Measurements from ENCODE around the gene STX11.

Gene STX11

GRCh38 chr6:144170044-144170443, 19.7 kb downstream of the STX11 start:
- Histone ChIP-seq H3K9ac (ENCODE audit: low read depth, low read length) (no peak overlapping the region), H3K79me2 (ENCODE audit: insufficient read depth, low read length) (no peaks in the 10 kb centered on the region), H3K4me1 (ENCODE audit: insufficient read depth, low read length) (no peaks in the 10 kb centered on the region), H3K4me3 (ENCODE audit: low read depth in 1 of 2, low read length in 2 of 2) (no peak overlapping the region), H3K4me2 (ENCODE audit: insufficient read depth, low read length) (no peak overlapping the region), H2AFZ (ENCODE audit: low read depth, low read length) (no peak overlapping the region), H3K27me3 (ENCODE audit: insufficient read depth, low read length, poor library complexity) (no peaks in the 10 kb centered on the region), H4K20me1 (ENCODE audit: insufficient read depth, low read length) (no peaks in the 10 kb centered on the region), H3K27ac (ENCODE audit: low read length) (no peak overlapping the region), H3K36me3 (ENCODE audit: insufficient read depth, low read length) (no peaks in the 10 kb centered on the region), H3K9me3 (ENCODE audit: insufficient read depth, low read length, severe bottlenecking) (no peaks in the 10 kb centered on the region)
- no peak for ATAC-seq (ENCODE audit: insufficient read depth, low read depth)
- no peak for TF ChIP-seq CTCF (IDR thresholded peaks at IDR 0.05; ENCODE audit: borderline replicate concordance, extremely low read depth, low read length, poor library complexity, severe bottlenecking)
- TF ChIP-seq EZH2 (IDR thresholded peaks at IDR 0.05; ENCODE audit: borderline replicate concordance, low read depth, low read length, severe bottlenecking) = no peak
- no peak for DNase-seq

GRCh38 chr6:144171406-144171805, 21.1 kb downstream of the STX11 start:
- Histone ChIP-seq H3K36me3 (ENCODE audit: insufficient read depth, low read length) (no peaks in the 10 kb centered on the region), H3K4me1 (ENCODE audit: insufficient read depth, low read length) (no peaks in the 10 kb centered on the region), H2AFZ (ENCODE audit: low read depth, low read length) (no peak overlapping the region), H3K27ac (ENCODE audit: low read length) (no peak overlapping the region), H3K4me2 (ENCODE audit: insufficient read depth, low read length) (no peak overlapping the region), H3K9ac (ENCODE audit: low read depth, low read length) (no peak overlapping the region), H3K9me3 (ENCODE audit: insufficient read depth, low read length, severe bottlenecking) (no peaks in the 10 kb centered on the region), H3K4me3 (ENCODE audit: low read depth in 1 of 2, low read length in 2 of 2) (no peak overlapping the region), H3K79me2 (ENCODE audit: insufficient read depth, low read length) (no peaks in the 10 kb centered on the region), H3K27me3 (ENCODE audit: insufficient read depth, low read length, poor library complexity) (no peaks in the 10 kb centered on the region), H4K20me1 (ENCODE audit: insufficient read depth, low read length) (no peaks in the 10 kb centered on the region)
- ATAC-seq (ENCODE audit: insufficient read depth, low read depth) (no peak), DNase-seq (no peak)
- TF ChIP-seq EZH2 (IDR thresholded peaks at IDR 0.05; ENCODE audit: borderline replicate concordance, low read depth, low read length, severe bottlenecking) = no peak
- no peak for TF ChIP-seq CTCF (IDR thresholded peaks at IDR 0.05; ENCODE audit: borderline replicate concordance, extremely low read depth, low read length, poor library complexity, severe bottlenecking)

GRCh38 chr6:144174006-144174405, 23.7 kb downstream of the STX11 start:
- H2AFZ ChIP-seq (ENCODE audit: low read depth, low read length) = no peak overlapping the region
- no peak overlapping the region for H3K9ac ChIP-seq (ENCODE audit: low read depth, low read length)
- TF ChIP-seq CTCF (IDR thresholded peaks at IDR 0.05; ENCODE audit: borderline replicate concordance, extremely low read depth, low read length, poor library complexity, severe bottlenecking) = no peak
- no peak for TF ChIP-seq EZH2 (IDR thresholded peaks at IDR 0.05; ENCODE audit: borderline replicate concordance, low read depth, low read length, severe bottlenecking)

GRCh38 chr6:144176043-144176442, 25.7 kb downstream of the STX11 start:
- no peaks in the 10 kb centered on the region for H3K79me2 ChIP-seq (ENCODE audit: insufficient read depth, low read length)
- H3K4me1 ChIP-seq (ENCODE audit: insufficient read depth, low read length) = no peaks in the 10 kb centered on the region
- H3K9ac ChIP-seq (ENCODE audit: low read depth, low read length) = no peak overlapping the region
- H3K36me3 ChIP-seq (ENCODE audit: insufficient read depth, low read length) = no peaks in the 10 kb centered on the region
- no peaks in the 10 kb centered on the region for H3K9me3 ChIP-seq (ENCODE audit: insufficient read depth, low read length, severe bottlenecking)
- H2AFZ ChIP-seq (ENCODE audit: low read depth, low read length) = no peak overlapping the region
- no peak overlapping the region for H3K4me3 ChIP-seq (ENCODE audit: low read depth in 1 of 2, low read length in 2 of 2)
- no peak for TF ChIP-seq EZH2 (IDR thresholded peaks at IDR 0.05; ENCODE audit: borderline replicate concordance, low read depth, low read length, severe bottlenecking)
- TF ChIP-seq CTCF (IDR thresholded peaks at IDR 0.05; ENCODE audit: borderline replicate concordance, extremely low read depth, low read length, poor library complexity, severe bottlenecking) = no peak
- H3K27ac ChIP-seq (ENCODE audit: low read length) = no peak overlapping the region
- DNase-seq (no peak), ATAC-seq (ENCODE audit: insufficient read depth, low read depth) (no peak)
- H3K4me2 ChIP-seq (ENCODE audit: insufficient read depth, low read length) = no peak overlapping the region
- no peaks in the 10 kb centered on the region for H3K27me3 ChIP-seq (ENCODE audit: insufficient read depth, low read length, poor library complexity)
- H4K20me1 ChIP-seq (ENCODE audit: insufficient read depth, low read length) = no peaks in the 10 kb centered on the region

More at GRCh38 chr6:144174006-144174405, 23.7 kb downstream of the STX11 start:
- Histone ChIP-seq H3K9me3 (ENCODE audit: insufficient read depth, low read length, severe bottlenecking) (no peaks in the 10 kb centered on the region), H3K79me2 (ENCODE audit: insufficient read depth, low read length) (no peaks in the 10 kb centered on the region), H3K36me3 (ENCODE audit: insufficient read depth, low read length) (no peaks in the 10 kb centered on the region), H3K4me3 (ENCODE audit: low read depth in 1 of 2, low read length in 2 of 2) (no peak overlapping the region), H3K27ac (ENCODE audit: low read length) (no peak overlapping the region), H3K27me3 (ENCODE audit: insufficient read depth, low read length, poor library complexity) (no peaks in the 10 kb centered on the region), H4K20me1 (ENCODE audit: insufficient read depth, low read length) (no peaks in the 10 kb centered on the region), H3K4me2 (ENCODE audit: insufficient read depth, low read length) (no peak overlapping the region), H3K4me1 (ENCODE audit: insufficient read depth, low read length) (no peaks in the 10 kb centered on the region)
- DNase-seq (no peak), ATAC-seq (ENCODE audit: insufficient read depth, low read depth) (no peak)

Measured in DND-41 (cell line).